SK-N-SH treated with all-trans-retinoic acid at 6 μM for 48 hours (cell line): ENCODE results near the gene NTM.

Experiments
- CREB5 ChIP-seq: fragments of 250-450 bp; sonication (Bioruptor Pico); IDR thresholded peaks from 2 replicates; pipeline ENCODE4 v1.5.1; 2020; ENCODE audit warnings: low read depth, mild to moderate bottlenecking, moderate library complexity
- CSDC2 ChIP-seq: fragments of 250-450 bp; sonication (Bioruptor Pico); IDR thresholded peaks from 2 replicates; pipeline ENCODE4 v1.5.0; 2020; ENCODE audit warnings: mild to moderate bottlenecking, moderate library complexity
- GLIS3 ChIP-seq: fragments of 250-450 bp; sonication (Bioruptor Pico); IDR thresholded peaks from 2 replicates; pipeline ENCODE4 v1.5.0; 2020; ENCODE audit warnings: mild to moderate bottlenecking, moderate library complexity
- ISL1 ChIP-seq: fragments of 250-450 bp; sonication (Bioruptor Pico); IDR thresholded peaks from 2 replicates; pipeline ENCODE4 v2.1.2; 2022; ENCODE audit warnings: mild to moderate bottlenecking, moderate library complexity
- OSR1 ChIP-seq: fragments of 250-450 bp; sonication (Bioruptor Pico); IDR thresholded peaks from 2 replicates; pipeline ENCODE4 v1.8.0; 2022; ENCODE audit warnings: moderate library complexity, mild to moderate bottlenecking, inconsistent platforms
- PATZ1 ChIP-seq: fragments of 250-450 bp; sonication (Bioruptor Pico); IDR thresholded peaks from 2 replicates; pipeline ENCODE4 v1.8.0; 2020; ENCODE audit warnings: mild to moderate bottlenecking, moderate library complexity, borderline replicate concordance
- POU6F1 ChIP-seq: fragments of 250-450 bp; sonication (Bioruptor Pico); IDR thresholded peaks from 2 replicates; pipeline ENCODE4 v1.8.0; 2021; ENCODE audit warnings: low read depth, mild to moderate bottlenecking, moderate library complexity, borderline replicate concordance
- SNAI2 ChIP-seq: fragments of 250-450 bp; sonication (Bioruptor Pico); IDR thresholded peaks from 2 replicates; pipeline ENCODE4 v1.5.0; 2020; ENCODE audit warnings: mild to moderate bottlenecking, moderate library complexity
- TCF4 ChIP-seq: fragments of 250-450 bp; sonication (Bioruptor Pico); IDR thresholded peaks from 2 replicates; pipeline ENCODE4 v1.8.0; 2021; ENCODE audit warnings: mild to moderate bottlenecking, moderate library complexity, borderline replicate concordance
- TOX ChIP-seq: fragments of 250-450 bp; sonication (Bioruptor Pico); IDR thresholded peaks from 2 replicates; pipeline ENCODE4 v1.8.0; 2021; ENCODE audit warnings: mild to moderate bottlenecking, moderate library complexity, borderline replicate concordance
- TSHZ2 ChIP-seq: fragments of 250-450 bp; sonication (Bioruptor Pico); IDR thresholded peaks from 2 replicates; pipeline ENCODE4 v1.5.0; 2020; ENCODE audit warnings: mild to moderate bottlenecking, moderate library complexity
- ZFP3 ChIP-seq: fragments of 250-450 bp; sonication (Bioruptor Pico); IDR thresholded peaks from 2 replicates; pipeline ENCODE4 v1.5.0; 2020; ENCODE audit warnings: mild to moderate bottlenecking, moderate library complexity
- ZFP30 ChIP-seq: fragments of 450-650 bp; formaldehyde crosslinking; IDR thresholded peaks from 2 replicates; pipeline ENCODE4 v1.5.0; 2022; ENCODE audit warnings: mild to moderate bottlenecking, moderate library complexity

GRCh38 chr11:131955904-131956303, 585.5 kb downstream of the NTM start:
- TF ChIP-seq PATZ1 (CRISPR knock-in tag) (no peak), GLIS3 (CRISPR knock-in tag) (no peak), OSR1 (CRISPR knock-in tag) (no peak), ZFP30 (CRISPR knock-in tag) (no peak), TSHZ2 (CRISPR knock-in tag) (no peak), ISL1 (no peak), POU6F1 (CRISPR knock-in tag) (no peak), TOX (CRISPR knock-in tag) (no peak), CSDC2 (no peak), CREB5 (CRISPR knock-in tag) (no peak), TCF4 (CRISPR knock-in tag) (no peak), ZFP3 (CRISPR knock-in tag) (no peak), SNAI2 (no peak)
